Natural killer cell (primary cell): ENCODE data around the gene TRPC3. TPM values are rescaled to one million over a fixed set of nuclear protein-coding genes. Genes with fewer than 3 reads are reported as not detected.

Experiments
- ATAC-seq, 3 donors: fragments of 150-1000 bp in 2 of 3; fragments of 200-7000 bp in 1 of 3; cut with Tn5 transposase; 1 replicate in 1 of 3; 2 replicates in 2 of 3; pipeline ENCODE4 v1.10.0; 2021; ENCODE audit warnings: mild to moderate bottlenecking in 2 of 3, moderate library complexity in 2 of 3
- DNase-seq, 2 donors: peaks; one replicate each; pipeline versions ENCODE4 v3.0.0 to v3.0.0-alpha.2; 2013 to 2021; ENCODE audit warnings: mixed read lengths in 1 of 2
- H3K27ac ChIP-seq: one replicate; pipeline ENCODE4 v1.5.1; 2013; ENCODE audit warnings: mild to moderate bottlenecking, low read length
- H3K27me3 ChIP-seq: one replicate; pipeline ENCODE4 v1.6.1; 2013; ENCODE audit warnings: low read length; ENCODE audit not compliant: control insufficient read depth, insufficient read depth
- H3K36me3 ChIP-seq: one replicate; pipeline ENCODE4 v1.6.1; 2013; ENCODE audit warnings: low read length; ENCODE audit not compliant: control insufficient read depth, insufficient read depth
- H3K4me1 ChIP-seq: one replicate; pipeline ENCODE4 v1.6.1; 2013; ENCODE audit warnings: low read length; ENCODE audit not compliant: control insufficient read depth, insufficient read depth
- H3K4me3 ChIP-seq: one replicate; pipeline ENCODE4 v1.5.1; 2013; ENCODE audit warnings: low read length
- H3K9me3 ChIP-seq: one replicate; pipeline ENCODE4 v1.6.1; 2013; ENCODE audit warnings: low read length; ENCODE audit not compliant: control insufficient read depth, insufficient read depth
- H3K27ac Mint-ChIP-seq, 2 donors: one replicate each; pipeline ENCODE4 v1.8.0; 2022; ENCODE audit warnings: mild to moderate bottlenecking in 2 of 2, mixed read lengths in 2 of 2, moderate library complexity in 1 of 2
- H3K27me3 Mint-ChIP-seq, 2 donors: one replicate each; pipeline ENCODE4 v1.8.0; 2022; ENCODE audit warnings: low read depth in 2 of 2, mixed read lengths in 2 of 2
- H3K36me3 Mint-ChIP-seq: one replicate; pipeline ENCODE4 v1.8.0; 2022; ENCODE audit warnings: mixed read lengths
- H3K4me1 Mint-ChIP-seq, 2 donors: one replicate each; pipeline ENCODE4 v1.8.0; 2022; ENCODE audit warnings: mixed read lengths in 2 of 2
- H3K4me3 Mint-ChIP-seq: one replicate; pipeline ENCODE4 v1.8.0; 2022; ENCODE audit warnings: mild to moderate bottlenecking, moderate library complexity, mixed read lengths
- H3K9me3 Mint-ChIP-seq, 2 donors: one replicate each; pipeline ENCODE4 v1.8.0; 2022; ENCODE audit warnings: mixed read lengths in 2 of 2
- CTCF ChIP-seq: fragments of 200-600 bp; IDR thresholded peaks from one replicate; pipeline ENCODE4 v1.8.0; 2022; ENCODE audit warnings: antibody characterized with exemption
- WGBS: methylation state at CpG from one replicate; pipeline ENCODE4 v1.1.7; 2013; ENCODE audit warnings: missing lambda C conversion rate; ENCODE audit not compliant: insufficient coverage; 5-methylcytosine and 5-hydroxymethylcytosine counted together
- intact Hi-C: fragments of 100-400 bp; cut with micrococcal nuclease; formaldehyde crosslinking; loops from one replicate; pipeline ENCODE4 v1.14.2; 2022
- total RNA-seq, 4 donors: library from RNA; stranded (reverse); fragments of 120-200 nt in 1 of 4; gene quantifications; one replicate each; pipeline versions ENCODE4 v1.2.3 to v1.2.4, GENCODE V29; 2013 to 2022

Gene TRPC3
- total RNA-seq, 3 donors from 2014 or later (not counting 1 experiment from before 2014, with no cell fraction given): 0.34 to 0.88 (median 0.49) TPM

- WGBS: 79% methylated on average over 2 of the region's 3 CpGs
These were observed 44.1 kb upstream of the TRPC3 start for GRCh38 chr4:121995790-121996537.

GRCh38 chr4:121991968-121992367 is 40.1 kb upstream of the TRPC3 start:
- no peaks in the 10 kb centered on the region for H3K4me1 ChIP-seq
- no peak overlapping the region for H3K4me3 Mint-ChIP-seq
- peaks cover 6% of the 10 kb centered on the region for H3K27me3 ChIP-seq
- H3K4me1 Mint-ChIP-seq: no peaks in the 10 kb centered on the region
- no peak for DNase-seq
- H3K4me3 ChIP-seq: no peak overlapping the region
- no peak for TF ChIP-seq CTCF
- no peaks in the 10 kb centered on the region for H3K9me3 Mint-ChIP-seq
- no peak for ATAC-seq
- no peaks in the 10 kb centered on the region for H3K9me3 ChIP-seq
- H3K27ac ChIP-seq: no peak overlapping the region
- H3K27ac Mint-ChIP-seq: no peak overlapping the region
- no peaks in the 10 kb centered on the region for H3K36me3 Mint-ChIP-seq
- no peaks in the 10 kb centered on the region for H3K36me3 ChIP-seq
- intact Hi-C loops: no loop called here
- H3K27me3 Mint-ChIP-seq: peaks cover 16 to 26% of the 10 kb centered on the region in 2 donors

More at GRCh38 chr4:121995790-121996537, 44.1 kb upstream of the TRPC3 start:
- ATAC-seq (no peak), DNase-seq (no peak)
- Histone ChIP-seq H3K4me3 (no peak overlapping the region), H3K9me3 (no peaks in the 10 kb centered on the region), H3K4me1 (no peaks in the 10 kb centered on the region), H3K36me3 (no peaks in the 10 kb centered on the region), H3K27me3 (peaks cover 4% of the 10 kb centered on the region), H3K27ac (no peak overlapping the region)
- TF ChIP-seq CTCF: no peak
- Mint-ChIP-seq H3K36me3 (no peaks in the 10 kb centered on the region), H3K27me3 (peaks cover 11 to 14% of the 10 kb centered on the region in 2 donors), H3K4me1 (no peaks in the 10 kb centered on the region), H3K9me3 (no peaks in the 10 kb centered on the region), H3K27ac (no peak overlapping the region), H3K4me3 (no peak overlapping the region)
- intact Hi-C loops: no loop called here

GRCh38 chr4:121990489-121990888 is 38.6 kb upstream of the TRPC3 start:
- Histone ChIP-seq H3K27ac (no peak overlapping the region), H3K4me1 (no peaks in the 10 kb centered on the region), H3K4me3 (no peak overlapping the region), H3K9me3 (no peaks in the 10 kb centered on the region), H3K36me3 (no peaks in the 10 kb centered on the region), H3K27me3 (peaks cover 6% of the 10 kb centered on the region)
- H3K4me3 Mint-ChIP-seq: no peak overlapping the region
- peaks cover 12 to 22% of the 10 kb centered on the region in 2 donors for H3K27me3 Mint-ChIP-seq
- no peak for ATAC-seq
- intact Hi-C loops: no loop called here
- no peak overlapping the region for H3K27ac Mint-ChIP-seq
- no peaks in the 10 kb centered on the region for H3K9me3 Mint-ChIP-seq
- no peaks in the 10 kb centered on the region for H3K4me1 Mint-ChIP-seq
- WGBS: 91% methylated on average over 5 of the region's 6 CpGs
- no peak for DNase-seq
- no peaks in the 10 kb centered on the region for H3K36me3 Mint-ChIP-seq
- no peak for TF ChIP-seq CTCF

GRCh38 chr4:121989715-121990114 is 37.9 kb upstream of the TRPC3 start:
- 77% methylated on average over 10 of the region's 10 CpGs for WGBS
- H3K4me3 ChIP-seq: no peak overlapping the region
- H3K27ac ChIP-seq: no peak overlapping the region
- H3K27me3 Mint-ChIP-seq: peaks cover 12 to 22% of the 10 kb centered on the region in 2 donors
- H3K27ac Mint-ChIP-seq: no peak overlapping the region
- no peaks in the 10 kb centered on the region for H3K4me1 ChIP-seq
- TF ChIP-seq CTCF: no peak
- H3K4me1 Mint-ChIP-seq: no peaks in the 10 kb centered on the region
- intact Hi-C loops: no loop called here
- H3K9me3 ChIP-seq: no peaks in the 10 kb centered on the region
- no peak overlapping the region for H3K4me3 Mint-ChIP-seq
- no peaks in the 10 kb centered on the region for H3K36me3 Mint-ChIP-seq
- ATAC-seq (no peak), DNase-seq (no peak)
- no peaks in the 10 kb centered on the region for H3K9me3 Mint-ChIP-seq
- peaks cover 6% of the 10 kb centered on the region for H3K27me3 ChIP-seq
- no peaks in the 10 kb centered on the region for H3K36me3 ChIP-seq
